IMR-90 (cell line): Measurements from ENCODE around the gene ARNT2. TPM values are rescaled to one million over a fixed set of nuclear protein-coding genes. Genes with fewer than 3 reads are reported as not detected.

Experiments
- ATAC-seq: fragments of 200-7000 bp; cut with Tn5 transposase; 2 replicates; pipeline ENCODE4 v1.9.1; 2020; ENCODE audit warnings: low read depth, mild to moderate bottlenecking, moderate library complexity
- BruUV-seq: library from RNA; stranded (reverse); fragments of 400-500 nt; replicated peaks from 2 replicates; lab custom pipeline; 2021; lab: Mats Ljungman, UMichigan
- CTCF ChIA-PET: fragments of 300-600 bp; formaldehyde crosslinking; extraction: SDS; loops from one replicate; lab custom pipeline; 2021; ENCODE audit warnings: antibody characterized with exemption; lab: Yijun Ruan, JAX
- POLR2A ChIA-PET: fragments of 300-600 bp; sonication (Branson Sonifier 250); formaldehyde crosslinking; loops from one replicate; lab custom pipeline; 2022; ENCODE audit warnings: antibody characterized with exemption; ENCODE audit not compliant: unreplicated experiment; lab: Charles Lee
- DNase-seq: peaks from one replicate; pipeline ENCODE4 v3.0.0; 2013
- H2AFZ ChIP-seq: replicated peaks from 2 replicates; pipeline ENCODE3; 2013; ENCODE audit warnings: low read length, mild to moderate bottlenecking; ENCODE audit not compliant: poor library complexity
- H2AK5ac ChIP-seq: 2 replicates; pipeline ENCODE4 v1.6.1; 2013; ENCODE audit warnings: low read depth, low read length, inconsistent platforms
- H2AK9ac ChIP-seq: replicated peaks from 2 replicates; pipeline ENCODE3; 2013; ENCODE audit warnings: mild to moderate bottlenecking, low read depth, low read length, moderate library complexity; ENCODE audit not compliant: poor library complexity
- H2BK120ac ChIP-seq: 2 replicates; pipeline ENCODE4 v1.6.1; 2013; ENCODE audit warnings: low read depth, low read length, inconsistent platforms
- H2BK15ac ChIP-seq: 3 replicates; pipeline ENCODE4 v1.6.1; 2013; ENCODE audit warnings: low read depth, low read length, inconsistent platforms
- H2BK20ac ChIP-seq: 2 replicates; pipeline ENCODE4 v1.6.1; 2013; ENCODE audit warnings: low read depth, mild to moderate bottlenecking, inconsistent platforms, low read length, moderate library complexity
- H2BK5ac ChIP-seq: 2 replicates; pipeline ENCODE4 v1.6.1; 2013; ENCODE audit warnings: mild to moderate bottlenecking, low read depth, low read length, inconsistent platforms; ENCODE audit not compliant: poor library complexity, severe bottlenecking
- H3K14ac ChIP-seq: replicated peaks from 2 replicates; pipeline ENCODE4 v1.6.1; 2013; ENCODE audit warnings: low read depth, low read length, inconsistent platforms
- H3K18ac ChIP-seq: 2 replicates; pipeline ENCODE4 v1.6.1; 2013; ENCODE audit warnings: low read depth, low read length, control low read depth
- H3K23ac ChIP-seq: 2 replicates; pipeline ENCODE4 v1.6.1; 2013; ENCODE audit warnings: low read depth, low read length, inconsistent platforms
- H3K27ac ChIP-seq: 2 replicates; pipeline ENCODE4 v1.5.1; 2013; ENCODE audit warnings: mild to moderate bottlenecking, control low read depth, low read length; ENCODE audit not compliant: insufficient read depth
- H3K27me3 ChIP-seq: 2 replicates; pipeline ENCODE4 v1.6.1; 2013; ENCODE audit warnings: low read length; ENCODE audit not compliant: control insufficient read depth, insufficient read depth
- H3K36me3 ChIP-seq: 2 replicates; pipeline ENCODE4 v1.6.1; 2013; ENCODE audit warnings: low read length, mixed read lengths; ENCODE audit not compliant: control insufficient read depth, insufficient read depth
- H3K4ac ChIP-seq: 2 replicates; pipeline ENCODE4 v1.6.1; 2013; ENCODE audit warnings: low read depth, low read length, inconsistent platforms
- H3K4me1 ChIP-seq: 2 replicates; pipeline ENCODE4 v1.6.1; 2013; ENCODE audit warnings: low read length, mixed read lengths; ENCODE audit not compliant: control insufficient read depth, insufficient read depth
- H3K4me2 ChIP-seq: 2 replicates; pipeline ENCODE4 v1.6.1; 2013; ENCODE audit warnings: low read depth, mild to moderate bottlenecking, control low read depth, low read length, moderate library complexity
- H3K4me3 ChIP-seq: 2 replicates; pipeline ENCODE4 v1.5.1; 2013; ENCODE audit warnings: low read depth, mild to moderate bottlenecking, control low read depth, low read length, moderate library complexity; ENCODE audit not compliant: insufficient read depth
- H3K56ac ChIP-seq: 2 replicates; pipeline ENCODE4 v1.6.1; 2013; ENCODE audit warnings: low read length, inconsistent platforms; ENCODE audit not compliant: insufficient read depth; ENCODE audit errors: extremely low read depth
- H3K79me1 ChIP-seq, 2 experiments: 2 replicates each; pipeline ENCODE4 v1.6.1; 2013; ENCODE audit warnings: low read length in 2 of 2, inconsistent platforms in 1 of 2, low read depth in 1 of 2
- H3K9ac ChIP-seq: 2 replicates; pipeline ENCODE4 v1.6.1; 2013; ENCODE audit warnings: low read depth, low read length, control low read depth
- H3K9me1 ChIP-seq: 2 replicates; pipeline ENCODE4 v1.6.1; 2013; ENCODE audit warnings: low read length, inconsistent platforms; ENCODE audit not compliant: insufficient read depth
- H3K9me3 ChIP-seq: 2 replicates; pipeline ENCODE4 v1.6.1; 2013; ENCODE audit warnings: low read length; ENCODE audit not compliant: control insufficient read depth, insufficient read depth
- H4K20me1 ChIP-seq: 2 replicates; pipeline ENCODE4 v1.6.1; 2013; ENCODE audit warnings: low read length, inconsistent platforms; ENCODE audit not compliant: insufficient read depth
- H4K5ac ChIP-seq: 2 replicates; pipeline ENCODE4 v1.6.1; 2013; ENCODE audit warnings: mild to moderate bottlenecking, low read depth, low read length, control low read depth
- H4K8ac ChIP-seq, 2 experiments: 2 replicates each; pipeline ENCODE4 v1.6.1; 2013; ENCODE audit warnings: low read depth in 2 of 2, low read length in 2 of 2, control low read depth in 1 of 2, inconsistent platforms in 1 of 2
- H4K91ac ChIP-seq: 2 replicates; pipeline ENCODE4 v1.6.1; 2013; ENCODE audit warnings: low read depth, low read length, inconsistent platforms; ENCODE audit not compliant: insufficient read depth
- CTCF ChIP-seq: conservative IDR thresholded peaks from 2 replicates; pipeline ENCODE4 v1.5.1; 2012; ENCODE audit warnings: mild to moderate bottlenecking, low read depth, low read length, improper control_type of control experiment
- ELK1 ChIP-seq: fragments of 150-350 bp; IDR thresholded peaks from 2 replicates; pipeline ENCODE4 v1.6.1; 2016; ENCODE audit warnings: low read depth, mild to moderate bottlenecking, low read length, moderate library complexity, borderline replicate concordance
- MAFK ChIP-seq: IDR thresholded peaks from 2 replicates; pipeline ENCODE4 v1.6.1; 2012; ENCODE audit warnings: low read depth, low read length, improper control_type of control experiment
- MAZ ChIP-seq: IDR thresholded peaks from 2 replicates; pipeline ENCODE4 v1.6.1; 2012; ENCODE audit warnings: low read depth, mild to moderate bottlenecking, low read length, improper control_type of control experiment, moderate library complexity, borderline replicate concordance
- NFE2L2 ChIP-seq: fragments of 150-350 bp; IDR thresholded peaks from 2 replicates; pipeline ENCODE4 v1.6.1; 2016; ENCODE audit warnings: low read depth, mild to moderate bottlenecking, low read length
- POLR2A ChIP-seq: IDR thresholded peaks from 2 replicates; pipeline ENCODE4 v1.6.1; 2012; ENCODE audit warnings: mild to moderate bottlenecking, low read depth, low read length
- RAD21 ChIP-seq: IDR thresholded peaks from 2 replicates; pipeline ENCODE4 v1.6.1; 2012; ENCODE audit warnings: low read length, improper control_type of control experiment
- RCOR1 ChIP-seq: IDR thresholded peaks from 2 replicates; pipeline ENCODE4 v1.6.1; 2012; ENCODE audit warnings: mild to moderate bottlenecking, low read length, improper control_type of control experiment; ENCODE audit not compliant: insufficient replicate concordance
- SMC3 ChIP-seq: fragments of 150-350 bp; IDR thresholded peaks from 2 replicates; pipeline ENCODE4 v1.6.1; 2016; ENCODE audit warnings: low read depth, mild to moderate bottlenecking, antibody characterized with exemption, low read length, moderate library complexity
- WGBS, 2 experiments: methylation state at CpG; one replicate each; pipeline versions ENCODE4 v1.1.5 to v1.1.7; 2013; ENCODE audit warnings: missing lambda C conversion rate in 2 of 2; ENCODE audit not compliant: insufficient read length in 1 of 2; ENCODE audit errors: extremely low coverage in 2 of 2; 5-methylcytosine and 5-hydroxymethylcytosine counted together
- dilution Hi-C: fragments of 300-500 bp; cut with HindIII; formaldehyde crosslinking; loops from one replicate; pipeline ENCODE4 v1.14.3; 2018; ENCODE audit warnings: low sequenced_read_pairs; ENCODE audit not compliant: unreplicated experiment
- in situ Hi-C: fragments of 300-500 bp; cut with MboI; formaldehyde crosslinking; loops from 3 replicates; pipeline ENCODE4 v1.14.3; 2019; ENCODE audit warnings: low sequenced_read_pairs, inconsistent platforms, mixed read lengths
- intact Hi-C: fragments of 100-400 bp; cut with micrococcal nuclease; formaldehyde crosslinking; loops from 2 replicates; pipeline ENCODE4 v1.10.0; 2022
- polyA plus RNA-seq, 3 experiments: library from polyadenylated mRNA; depleted of rRNA; stranded (reverse); fragments of >200 nt; gene quantifications; 2 replicates each; pipeline ENCODE4 v1.2.3, GENCODE V29; 2012; ENCODE audit warnings: low replicate concordance in 1 of 3
- total RNA-seq: library from RNA; depleted of rRNA; stranded (reverse); fragments of >200 nt; gene quantifications from 2 replicates; pipeline ENCODE4 v1.2.3, GENCODE V29; 2012

ARNT2 gene
- total and polyA plus RNA-seq, 2 of the 4 experiments (the other 2 are of a cell fraction) = 18.2 to 19.0 TPM

GRCh38 chr15:80492409-80492808, 88.2 kb downstream of the ARNT2 start:
- no peak overlapping the region for H2AFZ ChIP-seq
- no CpG with 5 or more reads among the region's 2 CpGs for WGBS, 2 experiments
- H2AK9ac ChIP-seq = no peak overlapping the region
- H2BK120ac ChIP-seq = peak overlapping the region; percentile 92
- no peaks in the 10 kb centered on the region for H3K9me3 ChIP-seq
- peak overlapping the region; percentile 59 for H4K5ac ChIP-seq
- H2BK5ac ChIP-seq = peak overlapping the region; percentile 74
- no TSS peak for BruUV-seq
- peaks cover 33 to 73% of the 10 kb centered on the region in 2 experiments; a peak in 3 of 4 replicates for H3K79me1 ChIP-seq
- CTCF ChIA-PET = no interaction called here
- no peak overlapping the region for H3K9ac ChIP-seq
- peak overlapping the region; percentile 62 to 99 for H4K8ac ChIP-seq
- peak overlapping the region; percentile 87 for H3K4ac ChIP-seq
- peaks cover 54% of the 10 kb centered on the region for H3K4me1 ChIP-seq
- H3K27ac ChIP-seq = peak overlapping the region; percentile 14; the same call in 1 of the 2 replicates
- H3K14ac ChIP-seq = peak overlapping the region; percentile 84
- H4K91ac ChIP-seq = peak overlapping the region; percentile 90
- H3K4me2 ChIP-seq = no peak overlapping the region
- in situ Hi-C loops (no loop called here), intact Hi-C loops (no loop called here), dilution Hi-C loops (no loop called here)
- peak overlapping the region; percentile 76; the same call in 2 of the 3 replicates for H2BK15ac ChIP-seq
- no peak for ATAC-seq
- peak overlapping the region; percentile 51 for H3K18ac ChIP-seq
- POLR2A ChIA-PET = no interaction called here
- TF ChIP-seq ELK1 (no peak), RCOR1 (no peak), POLR2A (no peak), MAFK (no peak), NFE2L2 (no peak), CTCF (no peak), MAZ (no peak), SMC3 (no peak), RAD21 (no peak)
- H3K27me3 ChIP-seq = no peaks in the 10 kb centered on the region
- no peak overlapping the region for H3K4me3 ChIP-seq
- peak overlapping the region; percentile 94 for H2BK20ac ChIP-seq
- H3K36me3 ChIP-seq = no peaks in the 10 kb centered on the region
- DNase-seq = no peak
- H3K9me1 ChIP-seq = peaks cover 57% of the 10 kb centered on the region
- peak overlapping the region; percentile 79; the same call in 1 of the 2 replicates for H2AK5ac ChIP-seq
- peak overlapping the region; percentile 54; the same call in 1 of the 2 replicates for H3K23ac ChIP-seq
- no peaks in the 10 kb centered on the region for H4K20me1 ChIP-seq
- H3K56ac ChIP-seq = peak overlapping the region; percentile 41; the same call in 1 of the 2 replicates
